ENCODE data around the gene IL16. TPM values are rescaled to one million over a fixed set of nuclear protein-coding genes. Genes with fewer than 3 reads are reported as not detected.

The IL16 gene
- total RNA-seq, 4 donors from 2014 or later: 4.9 to 11.5 (median 8.4) TPM

DNA sequence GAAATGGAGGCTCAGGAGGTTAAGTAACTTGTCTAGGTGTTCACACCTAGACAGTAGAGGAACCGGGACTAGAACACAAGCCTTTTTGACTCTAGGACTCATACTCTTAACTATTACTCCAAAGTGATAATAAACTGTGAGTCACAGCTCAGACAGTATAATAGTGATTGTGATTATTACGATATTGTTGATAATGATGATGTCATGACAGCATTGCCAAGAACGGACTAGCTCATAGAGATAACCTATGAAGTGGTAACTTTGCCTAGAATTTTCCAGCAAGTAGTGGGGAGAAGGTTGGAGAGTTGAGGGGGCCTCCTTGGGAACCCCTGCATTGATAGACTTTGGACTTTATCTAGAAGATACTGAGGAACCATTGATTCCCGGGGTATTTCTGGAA is 93.2 kb downstream of the IL16 start:
- Histone ChIP-seq H3K4me1 (peaks cover 0 to 3% of the 10 kb centered on the region in 2 donors), H3K36me3 (no peaks in the 10 kb centered on the region), H3K4me3 (replicated peaks in 1 of 3) (no peak overlapping the region), H3K27me3 (no peaks in the 10 kb centered on the region), H3K9me3 (no peaks in the 10 kb centered on the region), H3K27ac (no peak overlapping the region)
- intact Hi-C loops (cut with DNase I): no loop called here
- no peak for DNase-seq
- TF ChIP-seq POLR2A (IDR thresholded peaks at IDR 0.05): no peak
- TF ChIP-seq, protein P1, sequence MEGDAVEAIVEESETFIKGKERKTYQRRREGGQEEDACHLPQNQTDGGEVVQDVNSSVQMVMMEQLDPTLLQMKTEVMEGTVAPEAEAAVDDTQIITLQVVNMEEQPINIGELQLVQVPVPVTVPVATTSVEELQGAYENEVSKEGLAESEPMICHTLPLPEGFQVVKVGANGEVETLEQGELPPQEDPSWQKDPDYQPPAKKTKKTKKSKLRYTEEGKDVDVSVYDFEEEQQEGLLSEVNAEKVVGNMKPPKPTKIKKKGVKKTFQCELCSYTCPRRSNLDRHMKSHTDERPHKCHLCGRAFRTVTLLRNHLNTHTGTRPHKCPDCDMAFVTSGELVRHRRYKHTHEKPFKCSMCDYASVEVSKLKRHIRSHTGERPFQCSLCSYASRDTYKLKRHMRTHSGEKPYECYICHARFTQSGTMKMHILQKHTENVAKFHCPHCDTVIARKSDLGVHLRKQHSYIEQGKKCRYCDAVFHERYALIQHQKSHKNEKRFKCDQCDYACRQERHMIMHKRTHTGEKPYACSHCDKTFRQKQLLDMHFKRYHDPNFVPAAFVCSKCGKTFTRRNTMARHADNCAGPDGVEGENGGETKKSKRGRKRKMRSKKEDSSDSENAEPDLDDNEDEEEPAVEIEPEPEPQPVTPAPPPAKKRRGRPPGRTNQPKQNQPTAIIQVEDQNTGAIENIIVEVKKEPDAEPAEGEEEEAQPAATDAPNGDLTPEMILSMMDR (IDR thresholded peaks at IDR 0.05): no peak
- WGBS, 2 donors: 95 to 97% methylated on average over 4 of the region's 4 CpGs

DNA sequence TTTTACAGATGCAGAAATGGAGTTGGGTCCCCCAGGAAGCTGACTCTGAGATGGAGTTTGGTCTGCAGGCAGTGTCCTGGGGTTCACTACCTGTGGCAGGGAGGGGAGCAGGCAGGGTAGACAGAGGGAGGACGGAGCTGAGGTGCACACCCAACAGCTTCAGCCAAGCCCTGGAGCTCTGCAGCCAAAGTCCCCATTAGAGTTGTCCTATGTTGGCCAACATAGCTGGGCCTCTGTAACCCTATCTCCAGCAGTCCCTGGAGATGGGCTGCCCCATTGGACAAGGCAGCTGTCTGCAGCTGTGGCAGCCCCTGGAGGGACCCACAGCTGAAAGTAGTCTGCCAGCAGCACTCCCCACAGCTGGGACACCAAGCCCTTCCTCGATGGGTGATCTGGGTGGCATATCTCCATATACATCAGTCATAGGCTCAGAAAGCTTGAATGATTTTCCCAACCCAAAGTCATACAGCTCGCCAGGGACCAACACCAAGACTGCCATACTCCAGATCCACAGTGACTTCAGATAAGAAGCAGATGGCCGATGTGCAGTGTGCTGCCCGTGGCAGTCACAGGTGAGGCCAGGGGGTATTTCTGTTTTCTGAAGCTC is 95.3 kb downstream of the IL16 start:
- Histone ChIP-seq H3K4me1 (peaks cover 5 to 11% of the 10 kb centered on the region in 2 donors), H3K27me3 (no peaks in the 10 kb centered on the region), H3K9me3 (no peaks in the 10 kb centered on the region), H3K36me3 (no peaks in the 10 kb centered on the region), H3K27ac (no peak overlapping the region), H3K4me3 (replicated peaks in 1 of 3) (no peak overlapping the region)
- intact Hi-C loops (cut with DNase I): no loop called here
- no peak for DNase-seq
- TF ChIP-seq, protein P1 (IDR thresholded peaks at IDR 0.05): no peak
- no peak for TF ChIP-seq POLR2A (IDR thresholded peaks at IDR 0.05)
- 84 to 85% methylated on average over 4 to 5 of the region's 5 CpGs for WGBS, 2 donors

DNA sequence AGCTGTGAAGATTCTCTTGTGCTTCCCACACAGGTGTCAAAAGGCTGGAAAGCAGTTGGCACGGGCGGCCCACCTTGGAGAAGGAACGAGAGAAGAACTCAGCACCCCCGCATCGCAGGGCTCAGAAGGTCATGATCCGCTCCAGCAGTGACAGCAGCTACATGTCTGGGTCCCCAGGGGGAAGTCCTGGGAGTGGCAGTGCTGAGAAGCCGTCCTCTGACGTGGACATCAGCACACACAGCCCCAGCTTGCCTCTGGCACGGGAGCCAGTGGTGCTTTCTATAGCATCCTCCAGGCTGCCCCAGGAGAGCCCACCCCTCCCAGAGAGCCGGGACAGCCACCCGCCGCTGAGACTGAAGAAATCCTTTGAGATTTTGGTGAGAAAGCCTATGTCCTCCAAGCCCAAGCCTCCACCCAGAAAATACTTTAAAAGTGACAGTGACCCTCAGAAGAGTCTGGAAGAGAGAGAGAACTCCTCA is 95.9 kb downstream of the IL16 start:
- H3K27me3 ChIP-seq: no peaks in the 10 kb centered on the region
- no peak for TF ChIP-seq POLR2A (IDR thresholded peaks at IDR 0.05)
- TF ChIP-seq, protein P1 (IDR thresholded peaks at IDR 0.05): no peak
- H3K9me3 ChIP-seq: no peaks in the 10 kb centered on the region
- WGBS, 2 donors: 86 to 91% methylated on average over 10 to 12 of the region's 12 CpGs
- H3K4me1 ChIP-seq: peaks cover 5 to 11% of the 10 kb centered on the region in 2 donors
- no peak overlapping the region for H3K27ac ChIP-seq
- H3K36me3 ChIP-seq: no peaks in the 10 kb centered on the region
- DNase-seq: no peak
- intact Hi-C loops (cut with DNase I): no loop called here
- H3K4me3 ChIP-seq (replicated peaks in 1 of 3): no peak overlapping the region

DNA sequence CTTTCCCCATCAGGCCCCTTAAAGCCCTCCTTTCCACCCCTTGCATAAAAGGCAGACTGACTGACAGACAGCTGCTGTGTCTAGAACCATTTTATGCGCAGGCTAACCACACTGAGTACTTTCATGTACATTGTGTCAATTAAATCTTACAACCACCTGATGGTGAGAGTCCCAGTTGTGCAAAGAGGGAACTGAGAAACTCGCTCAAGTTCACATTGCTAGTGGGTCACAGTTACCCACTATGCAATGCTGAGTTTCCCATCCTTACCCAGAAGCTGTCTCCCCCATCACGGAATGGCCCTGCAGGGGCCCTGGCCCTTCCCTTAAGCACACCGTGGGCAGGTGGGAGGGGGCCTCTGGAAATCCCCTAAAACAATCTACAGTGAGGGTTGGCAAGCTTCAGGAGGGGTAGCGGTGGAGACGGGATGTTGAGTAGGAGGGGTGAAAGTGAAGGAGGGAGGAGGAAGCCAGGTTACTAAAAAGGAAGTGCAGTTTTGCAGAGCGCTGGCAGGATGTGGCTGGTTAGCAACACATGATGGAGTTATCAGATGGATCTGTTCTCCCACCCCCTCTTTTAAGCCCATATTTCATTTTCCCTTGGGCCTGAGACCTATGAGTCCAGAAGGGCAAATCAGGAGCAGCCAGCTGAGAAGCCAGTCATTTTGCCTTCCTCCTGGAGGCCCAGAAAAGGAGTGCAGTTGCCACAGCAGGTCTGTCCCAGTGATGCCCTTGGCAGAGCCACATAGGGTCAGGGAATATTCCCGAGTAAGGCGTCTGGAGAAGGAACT is 97.2 kb downstream of the IL16 start:
- no peaks in the 10 kb centered on the region for H3K36me3 ChIP-seq
- H3K4me1 ChIP-seq: peaks cover 5 to 22% of the 10 kb centered on the region in 2 donors
- no peak overlapping the region for H3K4me3 ChIP-seq (replicated peaks in 1 of 3)
- H3K27ac ChIP-seq: no peak overlapping the region
- TF ChIP-seq, protein P1 (IDR thresholded peaks at IDR 0.05): no peak
- TF ChIP-seq POLR2A (IDR thresholded peaks at IDR 0.05): no peak
- intact Hi-C loops (cut with DNase I): no loop called here
- WGBS, 2 donors: 69 to 83% methylated on average over 9 of the region's 9 CpGs
- H3K9me3 ChIP-seq: no peaks in the 10 kb centered on the region
- H3K27me3 ChIP-seq: no peaks in the 10 kb centered on the region
- no peak for DNase-seq

DNA sequence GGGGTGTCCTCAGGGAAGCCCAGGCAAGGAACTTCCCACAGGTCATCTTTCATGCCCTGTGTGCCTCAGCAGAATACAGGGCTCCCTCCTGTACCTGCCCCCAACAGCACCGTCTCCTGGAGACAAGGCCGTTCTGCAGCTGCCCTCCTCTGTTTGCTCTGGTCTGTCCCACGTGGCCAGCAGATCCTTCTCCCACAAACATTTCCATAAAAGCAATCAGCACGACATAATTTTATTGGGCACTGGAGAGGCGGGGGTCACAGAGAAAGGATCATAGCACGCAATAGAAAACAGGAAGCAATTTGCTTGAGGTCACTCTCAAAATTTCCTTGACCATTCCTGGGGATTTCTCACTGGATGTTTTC is 97.8 kb downstream of the IL16 start:
- 63 to 64% methylated on average over 6 of the region's 6 CpGs for WGBS, 2 donors
- no peak overlapping the region for H3K27ac ChIP-seq
- no peaks in the 10 kb centered on the region for H3K36me3 ChIP-seq
- no peak overlapping the region for H3K4me3 ChIP-seq (replicated peaks in 1 of 3)
- intact Hi-C loops (cut with DNase I): no loop called here
- H3K9me3 ChIP-seq: no peaks in the 10 kb centered on the region
- no peak for DNase-seq
- peaks cover 5 to 23% of the 10 kb centered on the region in 2 donors for H3K4me1 ChIP-seq
- TF ChIP-seq, protein P1 (IDR thresholded peaks at IDR 0.05): no peak
- TF ChIP-seq POLR2A (IDR thresholded peaks at IDR 0.05): no peak
- no peaks in the 10 kb centered on the region for H3K27me3 ChIP-seq
